GM19463 (cell line): ENCODE results near the gene PRDM16.

Source experiments
- ATAC-seq: cut with Tn5 transposase; IDR thresholded peaks from one replicate; pipeline ENCODE4 v1.9.1; 2021; ENCODE audit warnings: mild to moderate bottlenecking, moderate library complexity; ENCODE audit not compliant: unreplicated experiment

PRDM16 gene

GRCh38 chr1:3289502-3289901 is 220.5 kb downstream of the PRDM16 start:
- no peak for ATAC-seq

- no peak for ATAC-seq
Observed at GRCh38 chr1:3290438-3290837, 221.4 kb downstream of the PRDM16 start.

- ATAC-seq: no peak
Observed at GRCh38 chr1:3290915-3291314, 221.9 kb downstream of the PRDM16 start.

- no peak for ATAC-seq
Observed at GRCh38 chr1:3292051-3292722, 223.2 kb downstream of the PRDM16 start.

- ATAC-seq: no peak
Observed at GRCh38 chr1:3292868-3293562, 224.0 kb downstream of the PRDM16 start.

GRCh38 chr1:3293563-3294080 is 224.6 kb downstream of the PRDM16 start:
- ATAC-seq: no peak

- ATAC-seq: no peak
Observed at GRCh38 chr1:3294450-3294849, 225.4 kb downstream of the PRDM16 start.

GRCh38 chr1:3295846-3296245 is 226.8 kb downstream of the PRDM16 start:
- ATAC-seq: no peak

- no peak for ATAC-seq
Observed at GRCh38 chr1:3296326-3296725, 227.3 kb downstream of the PRDM16 start.

GRCh38 chr1:3296826-3297225 is 227.8 kb downstream of the PRDM16 start:
- no peak for ATAC-seq

GRCh38 chr1:3297756-3298155 is 228.8 kb downstream of the PRDM16 start:
- no peak for ATAC-seq

- ATAC-seq: no peak
Observed at GRCh38 chr1:3298197-3298596, 229.2 kb downstream of the PRDM16 start.

- no peak for ATAC-seq
Observed at GRCh38 chr1:3304246-3304645, 235.2 kb downstream of the PRDM16 start.

GRCh38 chr1:3304692-3305091 is 235.7 kb downstream of the PRDM16 start:
- ATAC-seq: no peak

- ATAC-seq: no peak
Observed at GRCh38 chr1:3305156-3305555, 236.2 kb downstream of the PRDM16 start.

- ATAC-seq: no peak
Observed at GRCh38 chr1:3306583-3307291, 237.7 kb downstream of the PRDM16 start.

GRCh38 chr1:3307359-3307758 is 238.4 kb downstream of the PRDM16 start:
- ATAC-seq: no peak

GRCh38 chr1:3308053-3308452 is 239.1 kb downstream of the PRDM16 start:
- ATAC-seq: no peak

GRCh38 chr1:3310718-3311400 is 241.9 kb downstream of the PRDM16 start:
- no peak for ATAC-seq

- ATAC-seq: no peak
Observed at GRCh38 chr1:3311711-3312110, 242.7 kb downstream of the PRDM16 start.

- no peak for ATAC-seq
Observed at GRCh38 chr1:3312310-3312897, 243.4 kb downstream of the PRDM16 start.
